ENCODE data around the gene DFFB. TPM values are rescaled to one million over a fixed set of nuclear protein-coding genes. Genes with fewer than 3 reads are reported as not detected.

DFFB gene
- total RNA-seq, 1 donor from 2014 or later: 2.1 TPM

DNA sequence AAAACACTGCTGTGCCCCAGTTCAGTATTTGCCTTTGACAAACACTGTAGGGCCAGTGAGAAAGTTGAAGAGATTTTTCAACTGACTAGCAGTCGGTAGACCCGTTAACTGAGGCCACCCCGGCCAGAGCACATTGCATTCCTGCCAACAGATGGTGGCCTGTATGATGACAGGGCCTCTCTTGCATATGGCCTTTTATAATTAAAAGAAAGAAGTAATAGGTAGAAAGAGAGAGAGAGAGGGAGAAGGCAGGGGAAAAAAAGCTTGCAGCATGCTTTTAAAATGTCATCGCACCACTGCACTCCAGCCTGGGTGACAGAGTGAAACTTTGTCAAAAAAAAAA is 47.5 kb downstream of the DFFB start:
- H3K27me3 ChIP-seq (ENCODE audit: control insufficient read depth in 3 of 3, insufficient read depth in 3 of 3, low read length in 3 of 3): peaks cover 0 to 5% (median 4%) of the 10 kb centered on the region in 3 donors
- no peak overlapping the region for H3K9ac ChIP-seq (ENCODE audit: low read depth in 1 of 3, low read length in 3 of 3)
- no peaks in the 10 kb centered on the region for H3K9me3 ChIP-seq (ENCODE audit: control insufficient read depth in 3 of 3, low read length in 3 of 3)
- peaks cover 0 to 17% (median 2%) of the 10 kb centered on the region in 3 donors for H3K4me1 ChIP-seq (ENCODE audit: control insufficient read depth in 3 of 3, insufficient read depth in 3 of 3, low read length in 3 of 3)
- H3K36me3 ChIP-seq (ENCODE audit: control insufficient read depth in 3 of 3, insufficient read depth in 3 of 3, low read length in 3 of 3): no peaks in the 10 kb centered on the region
- H3K27ac ChIP-seq (ENCODE audit: low read depth, low read length): no peak overlapping the region
- H3K4me3 ChIP-seq (ENCODE audit: low read length in 3 of 3): no peak overlapping the region

DNA sequence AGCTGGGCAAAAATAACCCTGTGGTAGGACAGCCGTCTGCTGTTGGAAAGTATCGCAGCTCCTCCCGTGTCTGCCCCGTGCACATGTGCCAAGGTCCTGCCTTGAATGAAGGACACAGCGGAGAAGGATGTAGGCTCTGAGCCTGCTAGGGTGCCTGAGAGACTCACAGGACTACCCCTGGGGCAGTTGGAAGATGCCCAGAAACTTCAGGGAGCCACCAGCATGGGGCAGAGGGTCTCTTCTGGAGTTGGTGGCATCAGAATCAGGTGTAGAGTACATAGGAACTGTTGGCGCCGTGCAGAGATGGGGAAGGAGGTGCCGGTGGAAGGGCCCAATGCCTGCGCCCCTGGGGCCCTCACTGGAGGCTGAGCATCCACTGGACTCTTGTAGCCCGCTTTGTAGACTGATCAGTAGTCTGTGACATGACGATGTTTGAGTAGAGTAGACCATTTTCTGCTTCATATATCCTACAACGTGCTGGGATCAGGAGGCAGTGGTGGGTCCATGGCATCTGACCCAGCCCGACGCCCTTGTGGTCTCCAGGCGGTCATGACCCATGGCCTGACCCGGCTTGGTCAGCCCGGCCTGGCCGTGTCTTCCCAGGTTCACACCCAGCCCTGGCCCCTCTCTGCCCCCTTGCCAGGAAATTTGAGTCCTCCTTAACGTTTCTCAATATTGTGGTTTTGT is 48.1 kb downstream of the DFFB start:
- Histone ChIP-seq H3K9ac (ENCODE audit: low read depth in 1 of 3, low read length in 3 of 3) (no peak overlapping the region), H3K27ac (ENCODE audit: low read depth, low read length) (no peak overlapping the region)

DNA sequence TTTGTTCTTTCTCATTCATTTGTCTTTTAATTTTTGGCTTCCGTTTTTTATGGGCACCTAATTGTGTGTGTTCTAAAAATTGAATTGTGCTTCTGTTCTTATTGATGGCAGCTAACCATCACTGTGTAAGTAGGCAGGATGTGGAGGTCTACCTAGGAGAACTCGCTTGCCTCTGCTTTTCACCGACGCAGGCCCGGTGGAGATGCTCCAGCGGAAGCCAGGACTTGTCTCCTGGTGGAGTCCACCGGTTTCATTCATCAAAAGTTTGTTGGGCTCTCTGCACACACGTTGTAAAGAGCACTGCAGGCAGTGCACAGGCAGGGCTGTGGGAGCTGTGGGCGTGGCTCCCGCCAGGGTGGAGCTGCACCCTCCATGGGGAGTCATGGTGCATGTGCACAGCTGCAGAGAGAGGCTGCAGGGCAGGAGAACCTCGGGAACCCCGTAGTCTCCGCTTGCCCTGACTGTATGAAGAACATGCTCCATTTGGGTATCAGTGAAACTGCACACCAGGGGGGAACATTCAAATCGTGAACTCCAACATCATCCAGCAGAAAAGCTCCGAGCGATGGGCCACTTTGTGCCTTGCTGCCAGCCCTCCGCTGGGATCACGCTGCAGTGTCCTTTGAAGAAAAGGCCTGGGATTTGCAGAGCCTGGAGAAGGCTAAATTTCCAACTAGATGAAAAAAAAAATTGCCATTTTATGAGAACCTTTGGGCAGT is 48.8 kb downstream of the DFFB start:
- H3K36me3 ChIP-seq (ENCODE audit: control insufficient read depth in 3 of 3, insufficient read depth in 3 of 3, low read length in 3 of 3): no peaks in the 10 kb centered on the region
- no peak overlapping the region for H3K27ac ChIP-seq (ENCODE audit: low read depth, low read length)
- no peak overlapping the region for H3K9ac ChIP-seq (ENCODE audit: low read depth in 1 of 3, low read length in 3 of 3)
- H3K27me3 ChIP-seq (ENCODE audit: control insufficient read depth in 3 of 3, insufficient read depth in 3 of 3, low read length in 3 of 3): peaks cover 9 to 17% (median 12%) of the 10 kb centered on the region in 3 donors
- no peaks in the 10 kb centered on the region for H3K9me3 ChIP-seq (ENCODE audit: control insufficient read depth in 3 of 3, low read length in 3 of 3)
- peaks cover 3 to 17% (median 5%) of the 10 kb centered on the region in 3 donors for H3K4me1 ChIP-seq (ENCODE audit: control insufficient read depth in 3 of 3, insufficient read depth in 3 of 3, low read length in 3 of 3)
- H3K4me3 ChIP-seq (ENCODE audit: low read length in 3 of 3): no peak overlapping the region

More for the DNA sequence above, 48.1 kb downstream of the DFFB start:
- H3K4me3 ChIP-seq (ENCODE audit: low read length in 3 of 3): no peak overlapping the region
- H3K27me3 ChIP-seq (ENCODE audit: control insufficient read depth in 3 of 3, insufficient read depth in 3 of 3, low read length in 3 of 3): peaks cover 3 to 11% (median 5%) of the 10 kb centered on the region in 3 donors
- peaks cover 0 to 17% (median 2%) of the 10 kb centered on the region in 3 donors for H3K4me1 ChIP-seq (ENCODE audit: control insufficient read depth in 3 of 3, insufficient read depth in 3 of 3, low read length in 3 of 3)
- H3K9me3 ChIP-seq (ENCODE audit: control insufficient read depth in 3 of 3, low read length in 3 of 3): no peaks in the 10 kb centered on the region
- H3K36me3 ChIP-seq (ENCODE audit: control insufficient read depth in 3 of 3, insufficient read depth in 3 of 3, low read length in 3 of 3): no peaks in the 10 kb centered on the region

DNA sequence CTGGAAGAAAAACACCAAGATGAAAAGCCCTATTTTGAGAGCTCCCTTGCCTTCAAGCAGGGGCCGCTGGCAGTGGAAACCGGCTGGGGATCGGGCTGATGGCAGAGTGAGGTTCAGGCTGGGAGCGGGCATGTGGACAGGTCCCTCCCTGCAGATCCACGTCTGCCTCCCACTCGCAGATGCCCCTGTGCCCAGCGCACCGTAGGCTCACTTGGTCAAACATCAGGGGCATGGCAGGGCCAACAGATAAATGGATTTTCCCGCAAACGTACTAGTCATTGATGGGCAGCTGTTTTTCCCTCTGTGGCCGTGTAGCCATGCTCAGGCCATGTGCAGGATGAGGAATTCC is 49.4 kb downstream of the DFFB start:
- Histone ChIP-seq H3K36me3 (ENCODE audit: control insufficient read depth in 3 of 3, insufficient read depth in 3 of 3, low read length in 3 of 3) (no peaks in the 10 kb centered on the region), H3K4me1 (ENCODE audit: control insufficient read depth in 3 of 3, insufficient read depth in 3 of 3, low read length in 3 of 3) (peaks cover 3 to 17% (median 5%) of the 10 kb centered on the region in 3 donors), H3K9ac (ENCODE audit: low read depth in 1 of 3, low read length in 3 of 3) (peak overlapping the region in 1 of 3 donors; percentile 3), H3K27ac (ENCODE audit: low read depth, low read length) (no peak overlapping the region), H3K4me3 (ENCODE audit: low read length in 3 of 3) (no peak overlapping the region), H3K27me3 (ENCODE audit: control insufficient read depth in 3 of 3, insufficient read depth in 3 of 3, low read length in 3 of 3) (peaks cover 14 to 22% (median 17%) of the 10 kb centered on the region in 3 donors), H3K9me3 (ENCODE audit: control insufficient read depth in 3 of 3, low read length in 3 of 3) (no peaks in the 10 kb centered on the region)

DNA sequence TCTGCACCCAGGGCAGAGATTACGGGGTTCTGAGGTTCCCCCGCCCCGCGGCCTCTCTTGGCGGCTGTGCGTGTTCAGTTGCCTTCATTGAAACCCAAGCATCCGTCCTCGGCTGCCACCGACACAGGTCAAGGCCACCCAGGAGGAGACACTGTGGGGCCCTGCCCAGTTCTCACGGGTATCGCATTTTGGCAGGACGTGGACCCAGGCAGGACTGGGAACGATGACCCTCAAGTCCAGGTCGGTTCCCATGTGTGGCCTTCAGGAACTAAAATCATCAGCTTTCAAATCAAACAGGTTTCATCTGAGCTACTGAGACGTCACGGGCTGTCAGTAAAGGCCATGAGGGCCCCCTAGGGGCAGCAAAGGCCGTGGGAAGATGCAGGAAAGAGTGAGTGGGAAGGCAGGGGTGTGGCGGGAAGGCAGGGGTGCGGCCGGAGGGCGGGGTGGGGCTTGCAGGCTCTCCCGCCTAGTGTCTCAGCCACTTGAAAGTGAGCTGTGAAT is 49.8 kb downstream of the DFFB start:
- no peaks in the 10 kb centered on the region for H3K36me3 ChIP-seq (ENCODE audit: control insufficient read depth in 3 of 3, insufficient read depth in 3 of 3, low read length in 3 of 3)
- H3K27ac ChIP-seq (ENCODE audit: low read depth, low read length): no peak overlapping the region
- H3K9ac ChIP-seq (ENCODE audit: low read depth in 1 of 3, low read length in 3 of 3): peak overlapping the region in 1 of 3 donors; percentile 3
- no peak overlapping the region for H3K4me3 ChIP-seq (ENCODE audit: low read length in 3 of 3)
- peaks cover 3 to 17% (median 5%) of the 10 kb centered on the region in 3 donors for H3K4me1 ChIP-seq (ENCODE audit: control insufficient read depth in 3 of 3, insufficient read depth in 3 of 3, low read length in 3 of 3)
- H3K27me3 ChIP-seq (ENCODE audit: control insufficient read depth in 3 of 3, insufficient read depth in 3 of 3, low read length in 3 of 3): peaks cover 17 to 27% (median 21%) of the 10 kb centered on the region in 3 donors
- no peaks in the 10 kb centered on the region for H3K9me3 ChIP-seq (ENCODE audit: control insufficient read depth in 3 of 3, low read length in 3 of 3)

DNA sequence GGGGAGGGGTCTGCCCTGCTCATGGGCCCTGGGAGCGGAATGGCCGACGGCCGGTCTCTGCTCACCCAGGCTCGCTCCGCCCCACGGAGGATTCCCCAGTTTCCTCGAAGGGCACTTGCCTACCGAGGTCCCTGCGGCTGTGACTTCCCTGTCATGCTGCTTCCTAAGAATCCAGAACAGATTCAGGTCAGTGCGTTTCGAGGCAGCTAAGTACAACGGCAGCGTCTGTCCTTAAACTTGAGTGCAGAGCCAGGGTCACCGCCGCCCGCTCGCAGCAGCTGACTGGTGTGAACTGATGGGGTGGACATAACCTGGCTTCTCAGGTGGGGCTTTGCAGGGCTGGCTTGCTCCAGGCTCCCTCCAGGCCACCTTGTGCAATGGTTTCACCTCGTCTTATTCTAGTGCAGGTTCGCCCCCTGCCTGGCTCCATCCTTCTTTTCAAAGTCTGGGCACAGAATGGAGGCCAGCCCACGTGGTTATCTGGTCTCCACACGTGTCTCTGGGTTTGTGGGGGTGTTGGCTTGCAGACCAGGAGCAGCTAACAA is 50.4 kb downstream of the DFFB start:
- no peaks in the 10 kb centered on the region for H3K36me3 ChIP-seq (ENCODE audit: control insufficient read depth in 3 of 3, insufficient read depth in 3 of 3, low read length in 3 of 3)
- H3K4me1 ChIP-seq (ENCODE audit: control insufficient read depth in 3 of 3, insufficient read depth in 3 of 3, low read length in 3 of 3): peaks cover 3 to 15% (median 5%) of the 10 kb centered on the region in 3 donors
- no peaks in the 10 kb centered on the region for H3K9me3 ChIP-seq (ENCODE audit: control insufficient read depth in 3 of 3, low read length in 3 of 3)
- H3K9ac ChIP-seq (ENCODE audit: low read depth in 1 of 3, low read length in 3 of 3): no peak overlapping the region
- H3K27ac ChIP-seq (ENCODE audit: low read depth, low read length): no peak overlapping the region
- H3K4me3 ChIP-seq (ENCODE audit: low read length in 3 of 3): no peak overlapping the region
- peaks cover 19 to 32% (median 21%) of the 10 kb centered on the region in 3 donors for H3K27me3 ChIP-seq (ENCODE audit: control insufficient read depth in 3 of 3, insufficient read depth in 3 of 3, low read length in 3 of 3)

DNA sequence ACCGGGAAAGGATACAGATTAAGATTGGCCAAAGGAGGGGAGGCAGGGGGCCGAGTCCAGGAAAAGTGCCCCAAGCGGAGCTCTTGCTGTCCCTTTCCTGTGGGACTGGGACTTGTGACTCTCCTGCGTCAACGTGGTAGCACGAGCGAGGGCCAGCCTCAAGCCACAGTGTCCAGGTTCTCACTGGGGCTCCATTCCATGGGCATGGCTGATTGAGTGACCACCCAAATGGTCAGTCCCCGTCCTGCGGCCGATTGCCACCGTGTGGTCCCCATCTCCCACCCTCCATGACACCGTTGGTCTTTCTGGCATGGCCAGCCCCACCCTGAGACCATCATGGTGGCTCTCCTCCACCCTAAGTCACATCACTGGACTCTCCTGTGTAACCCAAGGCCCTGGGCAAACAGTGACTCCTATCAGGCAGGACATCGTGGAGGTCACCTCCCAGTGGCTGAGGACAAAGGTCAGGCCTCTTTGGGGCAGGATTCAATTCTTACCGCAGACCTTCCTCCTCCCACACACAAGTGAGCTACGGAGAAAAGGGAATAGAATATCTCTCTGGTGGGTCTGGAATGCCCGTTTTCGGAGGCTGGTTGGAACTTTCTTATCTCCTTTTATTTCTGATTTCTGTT is 51.7 kb downstream of the DFFB start:
- Histone ChIP-seq H3K4me3 (ENCODE audit: low read length in 3 of 3) (no peak overlapping the region), H3K4me1 (ENCODE audit: control insufficient read depth in 3 of 3, insufficient read depth in 3 of 3, low read length in 3 of 3) (peaks cover 2 to 5% (median 3%) of the 10 kb centered on the region in 3 donors), H3K27me3 (ENCODE audit: control insufficient read depth in 3 of 3, insufficient read depth in 3 of 3, low read length in 3 of 3) (peaks cover 19 to 32% (median 21%) of the 10 kb centered on the region in 3 donors), H3K9ac (ENCODE audit: low read depth in 1 of 3, low read length in 3 of 3) (no peak overlapping the region), H3K9me3 (ENCODE audit: control insufficient read depth in 3 of 3, low read length in 3 of 3) (no peaks in the 10 kb centered on the region), H3K36me3 (ENCODE audit: control insufficient read depth in 3 of 3, insufficient read depth in 3 of 3, low read length in 3 of 3) (no peaks in the 10 kb centered on the region), H3K27ac (ENCODE audit: low read depth, low read length) (no peak overlapping the region)

DNA sequence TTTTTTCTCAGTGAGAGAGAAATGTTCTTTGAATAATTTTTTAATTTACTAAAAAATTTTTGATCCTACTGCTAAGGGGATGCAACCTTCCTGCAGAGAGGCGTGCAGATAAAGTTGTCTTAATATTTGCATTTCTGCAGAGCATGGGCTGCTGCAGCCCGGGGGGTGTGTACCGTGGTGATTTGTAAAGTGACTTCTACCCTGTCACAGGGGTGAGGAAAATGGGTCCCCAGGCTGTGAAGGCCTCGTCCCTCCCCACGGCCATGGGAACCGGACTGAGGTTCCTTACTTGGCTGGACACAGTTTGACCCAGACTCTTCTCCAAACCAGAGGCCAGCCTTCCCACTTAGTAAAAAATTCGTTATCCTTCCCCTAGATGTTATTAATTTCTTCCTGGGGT is 52.3 kb downstream of the DFFB start:
- H3K4me1 ChIP-seq (ENCODE audit: control insufficient read depth in 3 of 3, insufficient read depth in 3 of 3, low read length in 3 of 3): peaks cover 0 to 5% (median 3%) of the 10 kb centered on the region in 3 donors
- H3K9ac ChIP-seq (ENCODE audit: low read depth in 1 of 3, low read length in 3 of 3): no peak overlapping the region
- H3K36me3 ChIP-seq (ENCODE audit: control insufficient read depth in 3 of 3, insufficient read depth in 3 of 3, low read length in 3 of 3): no peaks in the 10 kb centered on the region
- no peak overlapping the region for H3K4me3 ChIP-seq (ENCODE audit: low read length in 3 of 3)
- no peak overlapping the region for H3K27ac ChIP-seq (ENCODE audit: low read depth, low read length)
- no peaks in the 10 kb centered on the region for H3K9me3 ChIP-seq (ENCODE audit: control insufficient read depth in 3 of 3, low read length in 3 of 3)
- H3K27me3 ChIP-seq (ENCODE audit: control insufficient read depth in 3 of 3, insufficient read depth in 3 of 3, low read length in 3 of 3): peaks cover 19 to 32% (median 21%) of the 10 kb centered on the region in 3 donors

DNA sequence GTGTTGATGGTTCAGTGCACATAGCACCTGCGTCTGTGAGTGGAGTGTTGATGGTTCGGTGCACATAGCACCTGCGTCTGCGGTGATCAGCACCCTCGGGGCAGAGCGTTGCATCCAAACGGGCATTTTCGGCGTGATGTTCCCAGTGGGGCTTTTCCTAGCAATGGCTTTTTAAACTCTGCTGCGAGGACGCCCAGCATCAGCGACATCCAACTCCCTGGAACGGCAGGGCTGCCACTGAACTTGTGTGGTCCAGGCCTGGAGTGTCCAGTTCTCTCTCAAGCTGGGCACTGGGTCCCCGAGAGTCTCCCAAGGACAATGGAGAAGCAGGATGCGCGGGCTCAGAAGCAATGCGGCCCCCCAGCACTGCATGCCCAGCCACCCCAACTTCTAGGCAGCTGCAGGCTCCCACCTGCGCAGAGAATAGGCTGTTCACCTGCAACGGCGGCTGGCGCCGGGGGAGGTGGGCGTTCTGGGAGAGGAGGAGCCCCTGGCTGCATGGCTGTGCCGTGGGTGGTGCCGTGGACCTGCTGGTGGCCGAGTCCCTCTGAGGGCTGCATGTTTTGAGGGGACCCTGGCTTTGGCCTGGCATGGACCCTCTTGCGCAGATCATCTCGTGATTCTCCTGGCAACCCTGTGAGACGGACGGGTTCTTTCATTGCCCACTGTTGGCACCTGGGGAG is 52.9 kb downstream of the DFFB start:
- no peak overlapping the region for H3K4me3 ChIP-seq (ENCODE audit: low read length in 3 of 3)
- H3K27ac ChIP-seq (ENCODE audit: low read depth, low read length): no peak overlapping the region
- peaks cover 0 to 5% (median 3%) of the 10 kb centered on the region in 3 donors for H3K4me1 ChIP-seq (ENCODE audit: control insufficient read depth in 3 of 3, insufficient read depth in 3 of 3, low read length in 3 of 3)
- H3K9me3 ChIP-seq (ENCODE audit: control insufficient read depth in 3 of 3, low read length in 3 of 3): no peaks in the 10 kb centered on the region
- peaks cover 19 to 32% (median 21%) of the 10 kb centered on the region in 3 donors for H3K27me3 ChIP-seq (ENCODE audit: control insufficient read depth in 3 of 3, insufficient read depth in 3 of 3, low read length in 3 of 3)
- no peak overlapping the region for H3K9ac ChIP-seq (ENCODE audit: low read depth in 1 of 3, low read length in 3 of 3)
- no peaks in the 10 kb centered on the region for H3K36me3 ChIP-seq (ENCODE audit: control insufficient read depth in 3 of 3, insufficient read depth in 3 of 3, low read length in 3 of 3)
